DMS 273 (cell line): ENCODE data around the gene GID8.
A peak's percentile ranks its signal among the peaks of the same experiment; 100 is the strongest.

Source experiments
- DNase-seq: peaks from one replicate; lab custom pipeline; 2025; ENCODE audit not compliant: unreplicated experiment; lab: John Stamatoyannopoulos, UW

The GID8 gene

GRCh38 chr20:62902926-62903615 lies 34.9 kb upstream of the GID8 start:
- DNase-seq: no peak

GRCh38 chr20:62905536-62906117 lies 32.3 kb upstream of the GID8 start:
- DNase-seq: no peak

GRCh38 chr20:62906209-62906608 lies 31.7 kb upstream of the GID8 start:
- DNase-seq: no peak

- no peak for DNase-seq
Measured at GRCh38 chr20:62906647-62907375, 31.1 kb upstream of the GID8 start.

GRCh38 chr20:62907384-62908317 lies 30.3 kb upstream of the GID8 start:
- DNase-seq: peak; percentile 51

- no peak for DNase-seq
Measured at GRCh38 chr20:62908971-62909791, 28.8 kb upstream of the GID8 start.

GRCh38 chr20:62910217-62910766 lies 27.7 kb upstream of the GID8 start:
- no peak for DNase-seq

GRCh38 chr20:62910777-62911497 lies 27.0 kb upstream of the GID8 start:
- DNase-seq: no peak

GRCh38 chr20:62911701-62912280 lies 26.2 kb upstream of the GID8 start:
- no peak for DNase-seq

GRCh38 chr20:62913043-62913630 lies 24.8 kb upstream of the GID8 start:
- no peak for DNase-seq

- DNase-seq: no peak
Measured at GRCh38 chr20:62914436-62914835, 23.5 kb upstream of the GID8 start.

- DNase-seq: peak; percentile 56
Measured at GRCh38 chr20:62914970-62915457, 22.9 kb upstream of the GID8 start.

- no peak for DNase-seq
Measured at GRCh38 chr20:62916703-62917476, 21.1 kb upstream of the GID8 start.

- DNase-seq: no peak
Measured at GRCh38 chr20:62917720-62918119, 20.2 kb upstream of the GID8 start.

GRCh38 chr20:62918147-62918546 lies 19.8 kb upstream of the GID8 start:
- DNase-seq: no peak

GRCh38 chr20:62918831-62919230 lies 19.1 kb upstream of the GID8 start:
- no peak for DNase-seq

GRCh38 chr20:62920039-62920645 lies 17.8 kb upstream of the GID8 start:
- DNase-seq: no peak
